ENCODE data around the gene NPLOC4. TPM values are rescaled to one million over a fixed set of nuclear protein-coding genes. Genes with fewer than 3 reads are reported as not detected.
A peak's percentile ranks its signal among the peaks of the same experiment; 100 is the strongest.

Gene NPLOC4
- total and polyA plus RNA-seq, 8 donors: 24.0 to 284 (median 54.8) TPM

DNA sequence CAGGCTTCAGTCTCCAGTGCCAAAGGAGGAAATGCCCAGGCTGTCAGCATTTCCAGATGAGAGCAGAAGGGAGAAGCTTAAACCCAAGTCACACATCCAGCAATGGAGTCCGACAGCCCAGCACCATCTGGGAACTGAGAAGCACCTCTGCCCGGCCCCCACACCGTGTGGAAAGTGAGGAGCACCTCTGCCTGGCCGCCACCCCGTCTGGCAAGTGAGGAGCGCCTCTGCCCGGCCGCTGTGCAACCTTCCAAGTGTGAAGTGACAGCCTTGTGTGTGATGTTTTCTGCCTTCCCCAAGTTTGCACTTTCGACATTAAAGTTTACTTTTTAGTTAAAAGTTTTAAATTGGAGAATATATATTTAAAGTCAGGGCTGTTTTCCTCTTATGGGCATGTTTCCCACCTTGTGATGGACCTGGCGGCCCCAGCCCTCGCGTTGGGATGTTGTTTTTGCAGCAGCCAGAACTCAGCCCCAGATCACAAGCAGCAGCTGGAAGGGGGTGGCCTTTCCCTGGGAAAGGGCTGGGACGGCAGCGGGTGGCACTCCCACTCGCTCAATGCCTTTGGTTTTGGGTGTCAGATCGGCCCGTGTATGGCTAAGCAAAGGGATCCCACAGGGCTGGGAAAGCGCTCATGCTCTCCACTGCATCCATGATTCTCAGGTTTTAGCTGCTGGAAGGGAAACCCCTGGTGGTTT lies 36.8 kb upstream of the NPLOC4 start:
- no peaks in the 10 kb centered on the region for H3K9me3 ChIP-seq
- H3K27me3 ChIP-seq: no peaks in the 10 kb centered on the region
- intact Hi-C loops (cut with DNase I; ENCODE audit: low total_unique reads): no loop called here
- H3K4me3 ChIP-seq: no peak overlapping the region
- no peak for DNase-seq
- peaks cover 0 to 10% (median 5%) of the 10 kb centered on the region in 4 donors for H3K4me1 ChIP-seq
- no peak overlapping the region for H3K27ac ChIP-seq
- TF ChIP-seq POLR2AphosphoS5 (IDR thresholded peaks at IDR 0.05) (no peak), EP300 (IDR thresholded peaks at IDR 0.05) (no peak), POLR2A (IDR thresholded peaks at IDR 0.05) (no peak)
- TF ChIP-seq, protein P1, sequence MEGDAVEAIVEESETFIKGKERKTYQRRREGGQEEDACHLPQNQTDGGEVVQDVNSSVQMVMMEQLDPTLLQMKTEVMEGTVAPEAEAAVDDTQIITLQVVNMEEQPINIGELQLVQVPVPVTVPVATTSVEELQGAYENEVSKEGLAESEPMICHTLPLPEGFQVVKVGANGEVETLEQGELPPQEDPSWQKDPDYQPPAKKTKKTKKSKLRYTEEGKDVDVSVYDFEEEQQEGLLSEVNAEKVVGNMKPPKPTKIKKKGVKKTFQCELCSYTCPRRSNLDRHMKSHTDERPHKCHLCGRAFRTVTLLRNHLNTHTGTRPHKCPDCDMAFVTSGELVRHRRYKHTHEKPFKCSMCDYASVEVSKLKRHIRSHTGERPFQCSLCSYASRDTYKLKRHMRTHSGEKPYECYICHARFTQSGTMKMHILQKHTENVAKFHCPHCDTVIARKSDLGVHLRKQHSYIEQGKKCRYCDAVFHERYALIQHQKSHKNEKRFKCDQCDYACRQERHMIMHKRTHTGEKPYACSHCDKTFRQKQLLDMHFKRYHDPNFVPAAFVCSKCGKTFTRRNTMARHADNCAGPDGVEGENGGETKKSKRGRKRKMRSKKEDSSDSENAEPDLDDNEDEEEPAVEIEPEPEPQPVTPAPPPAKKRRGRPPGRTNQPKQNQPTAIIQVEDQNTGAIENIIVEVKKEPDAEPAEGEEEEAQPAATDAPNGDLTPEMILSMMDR (IDR thresholded peaks at IDR 0.05): no peak
- 79 to 85% (median 83%) methylated on average over 13 to 18 of the region's 18 CpGs for whole genome bisulfite sequencing, 5 donors
- peaks cover 33 to 67% (median 61%) of the 10 kb centered on the region in 4 donors for H3K36me3 ChIP-seq

DNA sequence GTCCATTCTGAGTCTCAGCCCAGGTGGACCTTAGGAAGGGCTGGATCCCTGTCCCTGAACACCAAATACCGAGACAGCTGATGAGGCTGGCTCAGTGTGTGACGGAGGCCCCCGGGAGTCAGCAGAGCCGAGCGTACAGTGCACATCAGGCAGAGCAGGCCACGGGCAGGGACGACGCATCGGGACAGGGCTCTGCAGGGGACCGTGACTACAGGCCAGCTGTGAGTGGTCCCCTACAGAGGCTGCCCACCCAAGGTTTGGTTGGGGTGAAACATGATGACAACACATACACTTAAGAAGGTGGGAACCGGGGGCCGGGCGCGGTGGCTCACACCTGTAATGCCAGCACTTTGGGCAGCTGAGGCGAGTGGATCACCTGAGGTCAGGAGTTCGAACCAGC lies 36.0 kb upstream of the NPLOC4 start:
- peaks cover 33 to 73% (median 65%) of the 10 kb centered on the region in 4 donors for H3K36me3 ChIP-seq
- no peak overlapping the region for H3K4me3 ChIP-seq
- H3K27ac ChIP-seq: no peak overlapping the region
- intact Hi-C loops (cut with DNase I; ENCODE audit: low total_unique reads): no loop called here
- no peaks in the 10 kb centered on the region for H3K27me3 ChIP-seq
- peaks cover 2 to 18% (median 9%) of the 10 kb centered on the region in 4 donors for H3K4me1 ChIP-seq
- TF ChIP-seq EP300 (IDR thresholded peaks at IDR 0.05): no peak
- TF ChIP-seq POLR2A (IDR thresholded peaks at IDR 0.05): no peak
- TF ChIP-seq POLR2AphosphoS5 (IDR thresholded peaks at IDR 0.05): no peak
- TF ChIP-seq, protein P1 (IDR thresholded peaks at IDR 0.05): no peak
- no peak for DNase-seq
- H3K9me3 ChIP-seq: no peaks in the 10 kb centered on the region
- 88 to 96% (median 90%) methylated on average over 8 to 16 of the region's 16 CpGs for WGBS, 5 donors

DNA sequence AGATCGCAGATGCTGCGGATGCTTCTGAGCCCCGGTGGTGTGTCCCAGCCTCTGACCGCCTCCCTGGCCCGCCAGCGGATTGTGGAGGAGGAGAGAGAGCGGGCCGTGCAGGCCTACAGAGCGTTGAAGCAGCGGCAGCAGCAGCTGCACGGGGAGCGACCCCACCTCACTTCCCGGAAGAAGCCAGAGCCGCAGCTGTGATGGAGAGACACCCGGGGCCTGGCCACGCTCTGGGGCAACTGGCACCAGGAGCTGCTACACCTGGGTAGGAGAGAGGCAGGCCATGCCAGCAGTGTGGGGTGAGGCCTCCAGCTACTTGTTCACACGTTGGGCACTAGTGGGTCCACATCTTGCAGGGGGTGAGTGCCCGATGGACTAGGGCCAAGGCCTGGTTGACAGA lies 35.6 kb upstream of the NPLOC4 start:
- peaks cover 7 to 22% (median 13%) of the 10 kb centered on the region in 4 donors for H3K4me1 ChIP-seq
- intact Hi-C loops (cut with DNase I; ENCODE audit: low total_unique reads): no loop called here
- H3K4me3 ChIP-seq: no peak overlapping the region
- H3K36me3 ChIP-seq: peaks cover 33 to 73% (median 65%) of the 10 kb centered on the region in 4 donors
- 79 to 89% (median 88%) methylated on average over 16 to 18 of the region's 18 CpGs for WGBS, 5 donors
- H3K27ac ChIP-seq: no peak overlapping the region
- H3K9me3 ChIP-seq: no peaks in the 10 kb centered on the region
- H3K27me3 ChIP-seq: no peaks in the 10 kb centered on the region
- DNase-seq: no peak
- TF ChIP-seq POLR2AphosphoS5 (IDR thresholded peaks at IDR 0.05) (no peak), POLR2A (IDR thresholded peaks at IDR 0.05) (no peak), EP300 (IDR thresholded peaks at IDR 0.05) (no peak)
- TF ChIP-seq, protein P1 (IDR thresholded peaks at IDR 0.05): no peak

DNA sequence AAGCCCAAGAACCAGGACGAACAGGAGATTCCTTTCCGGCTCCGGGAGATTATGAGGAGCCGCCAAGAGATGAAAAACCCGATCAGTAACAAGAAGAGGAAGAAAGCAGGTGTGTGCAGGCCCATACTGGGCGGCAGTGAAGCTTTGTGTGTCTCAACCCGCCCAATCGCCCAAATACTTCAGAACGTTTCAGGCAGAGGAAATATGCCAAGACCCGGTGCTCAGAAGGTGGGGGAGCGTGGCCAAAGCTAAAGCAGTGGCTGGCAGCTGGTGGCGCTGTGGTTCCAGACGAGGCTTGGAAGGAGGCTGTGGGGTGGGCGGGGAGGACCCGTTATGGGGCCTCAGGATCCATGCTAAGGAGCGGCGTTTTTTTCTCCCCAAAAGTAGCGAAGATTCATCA lies 30.8 kb upstream of the NPLOC4 start:
- no peak for DNase-seq
- Histone ChIP-seq H3K9me3 (no peaks in the 10 kb centered on the region), H3K4me3 (peak overlapping the region in 3 of 4 donors; percentile 82 to 99 (median 98)), H3K4me1 (peaks cover 20 to 49% (median 35%) of the 10 kb centered on the region in 4 donors), H3K27me3 (no peaks in the 10 kb centered on the region), H3K36me3 (peaks cover 25 to 61% (median 57%) of the 10 kb centered on the region in 4 donors), H3K27ac (peak overlapping the region in 1 of 5 donors; percentile 97)
- intact Hi-C loops (cut with DNase I; ENCODE audit: low total_unique reads): no loop called here
- 83 to 88% (median 85%) methylated on average over 18 of the region's 18 CpGs for WGBS, 5 donors
- TF ChIP-seq POLR2A (IDR thresholded peaks at IDR 0.05): no peak
- no peak for TF ChIP-seq EP300 (IDR thresholded peaks at IDR 0.05)
- TF ChIP-seq, protein P1 (IDR thresholded peaks at IDR 0.05): no peak
- TF ChIP-seq POLR2AphosphoS5 (IDR thresholded peaks at IDR 0.05): no peak

Data from stomach (tissue), 9 donors.